ENCODE results near the gene OSBPL5. TPM values are rescaled to one million over a fixed set of nuclear protein-coding genes. Genes with fewer than 3 reads are reported as not detected.

OSBPL5 gene
- total RNA-seq, 1 donor from 2014 or later = 18.4 TPM

- DNase-seq (ENCODE audit: missing footprints) = no peak
- ATAC-seq = no peak
- intact Hi-C loops (cut with DNase I) = no loop called here
Observed at GRCh38 chr11:3189196-3189843, 24.2 kb upstream of the OSBPL5 start.

GRCh38 chr11:3188496-3189195 lies 23.5 kb upstream of the OSBPL5 start:
- DNase-seq (ENCODE audit: missing footprints) (no peak), ATAC-seq (no peak)
- intact Hi-C loops (cut with DNase I) = no loop called here

- DNase-seq (ENCODE audit: missing footprints) (no peak), ATAC-seq (no peak)
- intact Hi-C loops (cut with DNase I) = no loop called here
Observed at GRCh38 chr11:3186166-3186953, 21.2 kb upstream of the OSBPL5 start.

DNA sequence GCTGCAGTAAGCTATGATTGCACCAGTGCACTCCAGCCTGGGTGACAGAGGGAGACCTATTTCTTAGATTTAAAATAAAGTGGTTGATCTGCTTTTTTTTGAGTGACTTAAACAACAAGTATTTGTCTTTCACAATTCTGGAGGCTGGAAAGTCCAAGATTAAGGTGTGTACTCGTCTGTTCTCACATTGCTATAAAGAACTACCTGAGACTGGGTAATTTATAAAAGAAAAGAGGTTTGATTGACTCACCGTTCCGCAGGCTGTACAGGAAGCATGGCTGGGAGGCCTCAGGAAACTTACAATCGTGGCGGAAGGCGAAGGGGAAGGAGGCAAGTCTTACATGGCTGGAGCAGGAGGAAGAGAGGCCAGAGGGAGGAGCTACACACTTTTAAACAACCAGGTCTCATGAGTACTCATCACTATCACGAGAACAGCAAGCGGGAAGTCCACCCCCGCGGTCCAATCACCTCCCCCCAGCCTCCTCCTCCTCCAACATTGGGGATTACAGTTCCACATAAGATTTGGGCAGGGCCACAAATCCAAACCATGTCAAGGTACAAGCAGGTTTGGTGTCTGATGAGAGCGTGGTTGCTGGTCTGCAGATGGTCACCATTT lies 19.7 kb upstream of the OSBPL5 start:
- DNase-seq (ENCODE audit: missing footprints) (no peak), ATAC-seq (no peak)
- intact Hi-C loops (cut with DNase I) = no loop called here

DNA sequence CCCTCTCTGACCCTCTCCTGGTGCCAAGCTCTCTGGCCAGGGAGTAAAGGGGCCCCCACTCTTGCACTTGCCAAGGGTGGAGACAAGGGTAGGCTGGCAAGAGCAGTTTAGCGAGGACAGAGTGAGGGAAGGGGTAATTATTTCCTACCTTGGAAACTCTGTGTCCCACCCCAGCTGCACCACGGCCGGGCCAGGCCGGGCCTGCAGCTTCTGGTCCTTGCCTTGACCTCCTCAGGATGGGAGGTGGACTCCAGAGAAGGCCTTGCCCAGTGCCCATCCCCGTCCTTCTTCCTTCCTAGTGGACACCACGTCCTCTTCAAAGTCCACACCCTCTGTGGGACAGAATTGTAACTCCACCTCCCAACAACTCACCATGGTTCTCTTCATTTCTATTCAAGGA lies 18.4 kb upstream of the OSBPL5 start:
- DNase-seq (ENCODE audit: missing footprints) = no peak
- no peak for ATAC-seq
- intact Hi-C loops (cut with DNase I) = no loop called here

- no peak for ATAC-seq
- no peak for DNase-seq (ENCODE audit: missing footprints)
- intact Hi-C loops (cut with DNase I) = no loop called here
Observed at GRCh38 chr11:3182462-3182852, 17.3 kb upstream of the OSBPL5 start.

- no peak for DNase-seq (ENCODE audit: missing footprints)
- intact Hi-C loops (cut with DNase I) = no loop called here
- ATAC-seq = no peak
Observed at GRCh38 chr11:3181725-3182461, 16.8 kb upstream of the OSBPL5 start.

GRCh38 chr11:3180869-3181268 lies 15.8 kb upstream of the OSBPL5 start:
- DNase-seq (ENCODE audit: missing footprints) (no peak), ATAC-seq (no peak)
- intact Hi-C loops (cut with DNase I) = no loop called here

DNA sequence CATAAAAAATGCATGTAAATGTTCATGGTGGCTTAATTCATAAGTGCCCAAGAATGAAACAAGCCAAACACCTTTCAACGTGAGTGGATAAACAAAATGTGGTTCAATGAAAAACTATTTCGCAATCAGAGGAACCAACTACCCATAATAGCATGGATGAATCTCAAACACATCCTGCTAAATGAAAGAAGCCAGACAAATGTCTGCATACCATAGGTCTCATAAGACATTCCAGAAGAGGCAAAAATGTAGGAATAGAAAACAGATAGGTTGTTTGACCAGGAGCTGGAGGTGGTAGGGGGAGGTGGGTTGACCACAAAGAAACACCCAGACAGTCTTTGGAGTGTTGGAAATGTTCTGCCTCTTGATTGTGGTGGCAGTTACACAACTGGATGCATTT lies 13.2 kb upstream of the OSBPL5 start:
- DNase-seq (ENCODE audit: missing footprints) (no peak), ATAC-seq (no peak)
- intact Hi-C loops (cut with DNase I) = no loop called here

DNA sequence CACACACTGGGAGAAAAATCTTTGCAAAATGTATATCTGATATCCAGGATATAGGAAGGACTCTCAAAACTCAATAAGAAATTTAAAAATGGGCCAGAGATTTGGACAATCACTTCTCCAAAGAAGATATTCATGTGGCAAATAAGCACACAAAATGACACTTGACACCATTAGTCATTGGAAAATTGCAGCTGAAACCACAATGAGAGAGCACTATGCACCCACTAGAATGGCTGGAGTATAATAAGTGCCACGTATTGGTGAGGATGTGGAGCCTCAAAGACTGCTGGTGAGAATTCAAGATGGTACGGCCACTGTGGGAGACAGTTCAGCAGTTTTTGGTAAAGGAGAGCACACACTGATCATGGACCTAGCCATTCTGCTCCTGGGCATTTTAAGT lies 12.8 kb upstream of the OSBPL5 start:
- intact Hi-C loops (cut with DNase I) = no loop called here
- no peak for DNase-seq (ENCODE audit: missing footprints)
- ATAC-seq = no peak

DNA sequence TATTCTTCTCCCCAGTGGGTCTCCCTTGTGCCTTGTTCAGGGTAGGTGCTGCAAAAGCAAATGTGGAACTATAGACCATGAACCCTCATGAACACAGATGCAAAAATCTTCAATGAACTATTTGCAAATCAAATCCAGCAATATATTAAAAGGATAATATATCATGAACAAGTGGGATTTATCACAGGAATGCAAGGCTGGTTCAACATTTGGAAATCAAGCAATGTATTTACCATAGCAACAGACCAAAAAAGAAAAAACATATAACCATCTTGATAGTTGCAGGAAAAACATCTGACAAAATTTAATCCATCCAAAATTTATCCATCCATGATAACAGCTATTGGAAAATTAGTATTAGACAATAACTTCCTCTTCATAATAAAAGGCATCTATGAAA lies 11.4 kb upstream of the OSBPL5 start:
- no peak for ATAC-seq
- intact Hi-C loops (cut with DNase I) = no loop called here
- DNase-seq (ENCODE audit: missing footprints) = no peak

GRCh38 chr11:3175194-3175593 lies 10.1 kb upstream of the OSBPL5 start:
- DNase-seq (ENCODE audit: missing footprints) (no peak), ATAC-seq (no peak)
- intact Hi-C loops (cut with DNase I) = no loop called here

- ATAC-seq = no peak
Observed at GRCh38 chr11:3174387-3174786, 9.3 kb upstream of the OSBPL5 start.

GRCh38 chr11:3173795-3174194 lies 8.7 kb upstream of the OSBPL5 start:
- intact Hi-C loops (cut with DNase I) = no loop called here
- ATAC-seq (no peak), DNase-seq (ENCODE audit: missing footprints) (no peak)

More at GRCh38 chr11:3174387-3174786, 9.3 kb upstream of the OSBPL5 start:
- intact Hi-C loops (cut with DNase I) = no loop called here
- DNase-seq (ENCODE audit: missing footprints) = no peak

DNA sequence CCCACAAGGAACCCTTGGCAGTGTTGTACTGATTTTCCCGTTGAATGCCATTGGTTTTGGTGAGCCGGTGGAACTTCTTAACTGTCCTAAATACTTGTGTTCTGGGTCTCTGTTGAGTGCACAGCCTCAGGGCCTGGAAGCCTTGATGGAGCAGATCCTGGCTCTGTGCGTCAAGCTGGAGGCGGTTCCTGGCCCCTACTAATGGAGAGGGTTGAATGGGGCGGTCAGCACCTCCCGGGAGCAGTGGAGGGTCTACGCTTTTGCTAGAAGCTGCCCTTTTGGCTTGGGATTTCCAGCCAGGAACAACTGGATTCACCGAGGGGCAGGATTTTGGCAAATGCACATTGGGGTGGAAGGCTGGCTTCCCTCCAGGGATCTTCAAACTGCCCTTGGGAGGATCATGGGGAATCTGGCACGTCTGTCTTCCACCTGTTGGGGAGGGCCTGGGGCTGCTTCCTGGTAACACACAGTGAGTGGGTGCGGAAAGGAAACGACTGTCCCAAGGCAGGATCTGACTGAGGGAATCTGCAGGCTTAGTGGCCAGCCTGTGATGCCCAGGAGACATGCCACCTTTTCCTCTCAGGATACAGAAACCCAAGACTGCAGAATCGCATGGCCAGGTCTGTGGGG lies 6.9 kb upstream of the OSBPL5 start:
- DNase-seq (ENCODE audit: missing footprints) (no peak), ATAC-seq (no peak)
- intact Hi-C loops (cut with DNase I) = no loop called here

- intact Hi-C loops (cut with DNase I) = no loop called here
- ATAC-seq = no peak
- DNase-seq (ENCODE audit: missing footprints) = peak; percentile 21
Observed at GRCh38 chr11:3170756-3171650, 5.9 kb upstream of the OSBPL5 start.

GRCh38 chr11:3170044-3170755 lies 5.1 kb upstream of the OSBPL5 start:
- DNase-seq (ENCODE audit: missing footprints) = peak; percentile 43
- peak; percentile 1 for ATAC-seq
- intact Hi-C loops (cut with DNase I) = no loop called here

Measured in Right ventricle myocardium inferior (tissue), 1 donor.